HG03045 (cell line): Measurements from ENCODE around the gene GRID1.

Experiments
- ATAC-seq: cut with Tn5 transposase; IDR thresholded peaks from one replicate; pipeline ENCODE4 v1.9.1; 2021; ENCODE audit warnings: mild to moderate bottlenecking, moderate library complexity; ENCODE audit not compliant: unreplicated experiment

GRID1 gene

DNA sequence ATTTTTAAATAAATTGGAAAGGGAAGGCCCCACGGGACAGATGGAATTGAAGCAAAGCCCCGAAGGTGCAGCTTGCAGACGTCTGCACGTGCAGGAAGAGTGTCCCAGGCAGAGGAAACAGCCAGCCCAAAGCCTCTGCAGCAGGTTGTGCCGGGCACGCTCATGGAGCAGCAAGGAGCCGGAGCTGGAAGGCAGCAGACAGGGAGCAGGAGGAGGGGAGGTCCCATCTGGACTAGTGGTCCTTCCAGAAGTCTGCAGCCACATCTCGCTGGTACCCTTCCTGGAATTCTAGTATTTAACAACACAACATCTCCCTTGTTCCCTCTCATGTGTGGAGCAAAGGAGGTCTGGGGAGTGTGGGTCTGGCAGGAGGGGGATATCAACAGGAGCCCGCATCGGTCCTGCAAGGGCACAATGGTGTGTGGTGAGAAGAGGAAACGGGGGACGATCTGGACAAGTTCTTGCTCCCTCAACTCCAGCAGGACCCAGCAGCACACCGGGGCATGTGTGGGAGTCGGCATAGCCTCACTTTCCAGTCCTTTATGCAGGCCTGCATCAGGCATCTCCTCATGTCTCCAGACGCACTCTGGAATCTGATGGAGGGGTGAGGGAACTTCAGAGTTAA, 169.3 kb downstream of the GRID1 start:
- no peak for ATAC-seq

DNA sequence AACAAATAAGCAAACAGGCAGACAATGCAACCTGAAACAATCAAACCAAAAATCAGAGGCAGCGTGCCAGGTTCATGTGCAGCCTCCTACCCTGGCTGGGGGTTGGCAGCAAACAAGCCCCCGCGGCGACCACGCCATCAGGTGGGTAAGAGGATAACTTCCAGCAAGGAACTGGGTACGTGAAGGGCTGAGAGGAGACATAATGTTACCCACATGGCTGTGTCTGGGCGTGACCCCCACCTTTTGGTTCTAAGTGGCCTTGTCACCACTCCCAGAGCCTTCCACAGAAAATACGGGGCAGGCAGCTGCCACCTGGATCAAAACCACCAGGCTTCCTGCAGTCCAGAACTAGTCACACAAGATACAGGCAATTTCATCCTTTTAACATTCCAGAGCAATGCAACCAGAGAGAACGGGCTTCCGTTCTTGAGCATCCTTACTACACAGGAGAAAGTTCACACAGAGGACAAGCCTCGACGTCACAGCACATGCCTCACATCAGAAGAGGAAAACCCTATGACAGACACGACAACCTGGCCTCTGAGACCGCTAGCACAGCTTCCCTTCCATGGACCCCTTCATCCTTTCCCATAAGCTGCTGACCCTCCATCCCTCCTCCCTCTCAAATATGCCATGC, 171.0 kb downstream of the GRID1 start:
- no peak for ATAC-seq

DNA sequence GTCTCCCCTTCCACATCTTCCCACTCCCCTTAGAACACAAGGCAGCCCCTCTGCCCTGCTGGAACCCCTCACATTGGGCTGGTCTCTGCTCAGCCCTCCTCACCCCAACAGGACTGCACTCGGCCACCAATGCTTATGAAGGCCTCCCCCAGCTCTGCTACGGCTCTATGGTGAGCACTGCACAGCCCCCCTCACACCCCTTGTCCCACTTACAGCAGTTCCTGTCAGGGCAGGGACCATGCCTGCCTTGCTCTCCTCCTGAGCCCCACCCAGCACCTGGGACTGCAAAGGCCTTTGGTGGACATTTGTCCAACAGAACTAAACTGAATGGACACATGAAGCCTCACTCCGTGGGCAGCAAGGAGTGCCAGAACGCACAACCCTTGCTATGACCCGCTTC, 171.9 kb downstream of the GRID1 start:
- ATAC-seq, result no peak

DNA sequence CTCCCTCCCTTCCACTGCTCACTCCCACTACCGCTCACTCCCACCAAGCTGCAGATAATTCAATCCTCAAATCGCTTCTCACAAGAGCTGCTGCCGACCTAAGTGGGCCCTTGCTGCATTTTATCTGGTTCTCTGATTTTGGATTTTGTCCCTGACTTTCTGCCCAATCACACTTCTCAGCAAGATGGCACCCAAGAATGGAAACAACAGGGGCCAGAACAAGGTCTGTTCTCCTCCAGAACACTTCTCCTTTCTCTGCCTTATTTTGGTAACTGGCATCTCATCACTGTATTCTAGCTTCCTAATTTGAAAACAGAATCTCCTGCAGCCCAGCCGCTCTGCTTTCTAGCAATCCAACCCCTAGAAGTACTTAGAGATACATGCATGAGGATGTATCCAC, 172.8 kb downstream of the GRID1 start:
- no peak for ATAC-seq

DNA sequence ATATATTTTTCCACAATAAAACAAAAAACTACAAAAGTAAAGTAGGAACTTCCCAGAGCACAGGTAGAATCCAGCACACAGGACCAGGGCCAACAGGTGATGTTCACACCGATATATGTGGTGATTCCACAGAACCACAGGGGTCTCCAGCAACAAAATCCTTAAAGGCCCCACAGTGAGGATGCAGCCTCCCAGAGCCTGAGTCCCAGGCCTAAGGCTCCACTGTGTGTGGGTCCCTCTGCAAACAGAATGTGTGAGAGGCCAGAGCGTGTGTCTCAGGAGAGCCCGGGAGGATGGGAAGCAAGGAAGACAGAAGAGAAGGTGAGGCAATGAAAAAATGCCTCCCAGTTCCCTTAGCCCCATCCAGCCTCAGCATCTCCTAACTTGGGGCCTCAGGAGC, 173.9 kb downstream of the GRID1 start:
- ATAC-seq, result no peak

DNA sequence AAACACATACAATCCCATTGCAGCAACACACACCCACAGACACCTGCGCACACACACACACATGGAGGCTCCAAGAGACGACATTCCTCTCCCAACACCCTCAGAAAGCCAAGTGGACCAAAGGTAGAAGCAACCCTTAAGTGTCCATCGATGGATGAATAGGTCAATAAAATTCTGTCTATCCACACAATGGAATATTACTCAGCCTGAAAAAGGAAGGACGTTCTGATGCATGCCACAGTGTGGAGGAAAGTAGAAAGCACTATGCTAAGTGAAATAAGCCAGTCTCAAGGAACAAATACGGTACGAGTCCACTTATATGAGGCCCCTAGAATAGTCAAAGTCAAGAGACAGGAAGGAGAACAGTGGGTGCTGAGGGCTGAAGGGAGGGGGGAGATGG, 174.4 kb downstream of the GRID1 start:
- ATAC-seq, result no peak

DNA sequence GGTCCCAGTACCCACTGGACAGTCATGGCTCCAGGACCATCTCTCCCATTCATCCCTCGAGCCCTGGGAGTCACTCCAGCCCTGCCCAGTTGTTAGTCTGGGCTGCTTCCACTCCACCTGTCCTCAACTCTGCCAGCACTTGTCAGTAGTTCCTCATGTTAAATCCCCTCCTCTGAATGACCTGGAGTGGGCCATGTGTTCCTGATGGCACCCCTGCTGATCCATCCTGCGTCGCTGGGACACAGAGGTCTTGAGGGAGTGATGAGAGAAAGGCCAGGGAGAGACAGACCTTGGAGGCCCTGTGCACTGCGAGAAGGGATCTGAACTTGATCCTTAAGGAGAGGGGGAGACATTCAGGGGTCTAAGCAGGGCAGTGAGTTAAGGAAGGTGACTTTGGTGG, 174.9 kb downstream of the GRID1 start:
- no peak for ATAC-seq

DNA sequence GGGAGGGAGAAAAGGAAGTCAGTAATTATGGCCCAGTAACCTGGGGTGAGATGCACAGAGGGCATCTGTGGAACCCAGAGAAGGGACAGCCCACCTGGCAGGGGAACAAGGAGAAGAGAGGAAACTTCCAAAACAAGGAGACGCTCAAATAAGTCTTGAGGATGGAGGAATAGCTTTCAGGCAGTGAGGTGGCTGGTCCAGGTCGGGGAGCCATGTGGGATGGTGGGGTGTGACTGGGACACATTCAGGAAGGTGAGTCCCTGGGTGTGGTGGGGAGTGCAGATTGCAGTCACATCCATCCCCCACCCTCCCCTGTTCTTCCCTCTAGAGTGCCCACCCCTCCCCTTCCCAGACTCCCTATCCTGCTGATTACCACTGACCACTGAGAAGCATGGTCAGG, 175.4 kb downstream of the GRID1 start:
- no peak for ATAC-seq

DNA sequence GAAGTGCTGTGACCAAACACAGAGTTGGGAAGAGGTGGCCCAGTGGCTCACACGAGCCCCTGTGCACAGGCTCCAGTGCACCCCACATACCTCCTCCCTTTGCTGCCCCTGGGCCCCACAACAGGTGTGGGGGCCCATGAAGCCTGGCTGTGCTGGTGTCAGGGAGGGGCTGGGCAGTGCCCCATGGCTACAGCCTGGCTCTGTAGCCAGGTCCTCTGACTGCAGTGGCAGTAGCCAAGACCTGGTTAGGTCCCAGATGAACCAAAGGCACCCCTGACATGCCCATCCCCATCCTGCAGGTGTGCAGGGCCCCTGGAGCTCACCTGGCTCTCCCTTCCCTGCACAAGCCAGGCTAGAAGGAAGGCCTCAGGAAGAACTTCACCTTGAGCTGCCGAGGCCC, 176.3 kb downstream of the GRID1 start:
- ATAC-seq, result no peak

DNA sequence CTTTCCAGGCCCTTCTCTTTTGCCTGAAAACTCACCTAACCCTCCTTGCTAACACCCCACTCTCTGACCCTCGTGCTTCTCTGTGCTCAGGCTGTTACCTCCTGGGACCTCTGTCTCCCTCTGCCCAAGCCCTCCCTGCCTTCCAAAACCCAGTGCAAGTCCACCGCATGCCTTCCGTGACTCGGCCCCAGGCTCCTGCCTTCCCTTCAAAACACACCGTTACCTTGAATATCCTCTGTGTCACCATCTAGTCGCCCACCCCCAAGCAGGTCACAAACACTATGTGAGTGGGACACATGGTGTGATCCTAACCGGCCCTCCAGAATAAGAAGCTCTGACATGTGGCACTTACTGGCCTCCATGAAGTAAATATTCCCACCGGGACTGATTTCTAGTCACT, 176.7 kb downstream of the GRID1 start:
- no peak for ATAC-seq

DNA sequence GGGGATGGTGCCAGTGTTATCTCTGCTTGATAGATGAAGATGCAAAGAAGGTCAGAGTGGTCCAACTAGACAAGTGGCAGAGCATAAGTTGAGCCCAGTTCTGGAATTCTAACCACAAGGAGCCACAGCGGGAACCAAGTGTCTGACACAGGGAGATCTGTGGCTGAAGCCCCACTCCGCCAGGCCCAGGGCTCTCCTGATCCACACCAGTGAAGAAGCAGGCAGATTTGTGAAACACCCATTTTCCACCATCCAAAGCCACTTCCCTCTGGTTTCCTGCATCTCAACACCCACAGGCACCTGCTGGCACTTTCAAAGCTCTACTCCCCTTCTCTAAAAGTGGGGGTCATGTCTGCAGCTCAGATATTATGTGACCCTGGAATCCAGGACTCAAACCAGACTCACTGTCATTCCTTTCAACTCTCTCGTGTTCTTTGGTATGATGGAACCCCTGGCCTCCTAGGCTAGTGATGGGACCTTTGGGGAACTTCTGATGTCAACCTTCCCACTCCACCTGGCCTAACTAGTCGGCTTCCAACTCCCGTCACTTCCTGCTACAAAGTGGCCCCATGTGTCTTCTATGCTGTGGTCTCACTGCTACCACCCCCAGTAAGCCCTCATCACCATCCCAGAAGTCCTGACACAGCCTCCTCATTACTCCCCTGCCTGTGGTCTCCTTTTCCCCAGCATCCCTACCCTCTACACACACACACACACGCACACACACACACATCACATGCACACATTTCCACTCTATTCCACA, 177.6 kb downstream of the GRID1 start:
- ATAC-seq, result no peak

DNA sequence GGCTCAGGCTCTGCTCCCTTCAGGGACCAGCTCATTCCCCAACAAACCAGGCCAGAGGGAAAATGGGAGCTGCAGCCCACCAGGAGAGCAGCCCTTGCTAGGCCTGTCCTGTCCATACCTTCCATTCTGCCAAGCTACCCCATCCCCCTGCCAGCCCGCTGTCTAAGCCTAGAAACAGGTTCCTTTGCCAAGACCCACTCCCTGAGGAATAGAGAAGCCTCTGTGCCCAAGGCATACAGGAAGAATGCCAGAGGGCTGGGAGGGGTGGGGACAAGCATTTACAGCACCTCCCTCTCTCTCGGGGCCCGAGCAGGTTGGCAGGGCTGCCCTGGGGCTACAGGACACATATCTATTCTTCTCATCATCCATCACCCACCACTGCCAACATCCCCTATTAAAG, 178.3 kb downstream of the GRID1 start:
- no peak for ATAC-seq

DNA sequence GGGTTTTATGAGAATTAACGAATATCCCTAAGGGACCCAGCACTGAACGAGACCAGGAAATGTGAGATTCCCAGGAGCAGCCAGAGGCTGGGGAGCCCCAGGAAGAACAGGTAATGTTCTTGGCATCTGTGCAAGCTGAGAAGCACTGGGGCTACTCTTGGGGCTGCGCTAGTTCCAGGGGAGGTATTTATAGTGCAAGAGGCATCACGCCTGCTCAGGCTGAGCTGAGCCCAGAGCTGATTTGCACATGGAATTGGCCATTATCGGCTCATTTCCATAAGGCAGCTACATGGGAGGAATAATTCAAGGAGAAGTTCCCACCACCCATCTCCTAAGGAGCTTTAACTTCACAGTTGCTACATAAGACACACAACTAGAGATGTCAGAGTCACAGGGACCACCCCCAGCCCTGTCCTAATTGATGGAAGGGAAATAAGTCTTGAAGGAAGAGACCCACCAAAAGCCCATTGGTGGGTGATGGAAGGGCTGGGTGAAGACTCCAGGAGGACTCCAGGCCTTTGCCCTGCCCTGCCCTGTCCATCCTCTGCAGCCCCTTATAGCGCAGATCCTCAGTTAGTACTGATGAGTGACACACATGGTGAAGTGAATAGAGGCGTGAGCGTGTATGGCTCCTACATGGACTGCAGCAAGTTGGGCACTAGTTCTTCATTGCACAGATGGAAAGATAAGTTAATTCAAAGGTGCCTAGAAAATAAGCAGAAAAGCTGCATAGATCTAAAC, 178.9 kb downstream of the GRID1 start:
- no peak for ATAC-seq

DNA sequence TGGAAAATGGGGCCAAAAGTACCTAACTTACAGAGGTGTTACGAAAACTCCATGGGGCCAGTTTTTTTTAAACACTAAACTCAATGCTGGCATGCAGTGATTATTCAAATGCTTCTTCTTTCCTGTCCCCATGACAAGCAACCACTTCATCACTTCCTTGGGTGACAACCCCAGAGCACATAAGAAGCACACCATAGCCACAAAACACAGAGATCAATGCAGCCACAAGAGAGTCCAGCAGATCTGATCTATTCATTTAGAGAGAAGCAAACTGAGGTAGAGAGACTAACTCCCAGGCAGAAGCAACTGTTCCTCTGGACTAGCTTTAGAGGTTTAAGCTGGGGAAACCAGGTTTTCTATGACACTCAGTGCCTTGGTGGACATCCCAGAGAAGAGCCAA, 180.0 kb downstream of the GRID1 start:
- ATAC-seq, result no peak

DNA sequence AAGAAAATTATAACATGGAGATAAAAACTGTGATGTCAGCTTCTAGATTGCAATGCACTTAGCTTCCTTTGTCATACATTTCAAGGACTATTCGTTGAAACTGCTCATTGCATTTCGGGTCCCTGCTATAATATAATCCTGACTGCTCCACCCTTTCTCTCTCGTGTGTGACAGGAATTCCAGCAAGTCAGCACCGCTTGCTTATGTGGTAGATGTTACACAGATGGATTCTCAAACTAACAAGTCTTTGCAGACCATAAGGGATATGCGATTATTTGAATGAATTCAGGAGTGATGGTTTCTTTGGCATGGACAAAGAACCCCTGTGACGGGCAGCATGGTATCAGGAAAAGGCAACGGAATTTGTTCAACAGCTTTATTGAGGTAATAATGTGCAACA, 184.0 kb downstream of the GRID1 start:
- ATAC-seq, result no peak

DNA sequence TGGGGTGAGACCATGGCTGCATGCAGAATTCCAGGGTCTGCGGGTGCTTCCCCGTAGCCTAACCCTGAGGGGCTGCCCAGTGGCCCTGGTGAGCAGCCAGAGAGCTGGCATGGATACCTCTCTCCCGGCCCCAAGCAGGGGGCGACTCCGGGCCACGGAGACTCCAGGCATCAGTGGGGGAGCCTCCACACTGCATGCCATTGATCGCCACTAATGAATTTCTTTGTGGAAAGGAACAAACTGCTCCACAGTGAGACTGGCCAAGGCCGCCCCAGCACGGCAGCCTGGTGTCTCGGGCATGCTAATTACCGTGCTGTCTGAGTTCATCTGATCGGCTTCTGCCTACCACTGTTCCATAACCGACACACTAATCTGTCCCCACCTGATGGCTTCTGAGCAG, 184.4 kb downstream of the GRID1 start:
- no peak for ATAC-seq

DNA sequence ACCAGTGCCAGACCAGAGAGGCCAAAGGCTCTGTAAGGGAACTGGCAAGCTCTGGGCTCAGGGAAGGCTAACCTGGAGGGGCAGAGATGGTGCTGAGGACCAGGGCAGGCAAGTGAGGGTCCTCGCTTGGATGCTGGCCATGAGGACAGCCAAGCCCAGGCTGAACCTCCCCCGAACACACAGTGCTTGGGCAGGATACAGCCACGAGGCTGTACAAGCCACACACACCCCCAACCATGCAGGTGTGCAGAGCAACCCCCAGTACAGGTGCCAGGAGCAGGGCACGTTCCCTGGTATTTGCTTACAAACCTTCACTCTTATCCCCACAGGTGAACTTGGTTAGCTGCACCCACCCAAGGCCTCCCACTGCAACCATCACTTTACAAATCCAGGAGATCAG, 185.7 kb downstream of the GRID1 start:
- no peak for ATAC-seq

DNA sequence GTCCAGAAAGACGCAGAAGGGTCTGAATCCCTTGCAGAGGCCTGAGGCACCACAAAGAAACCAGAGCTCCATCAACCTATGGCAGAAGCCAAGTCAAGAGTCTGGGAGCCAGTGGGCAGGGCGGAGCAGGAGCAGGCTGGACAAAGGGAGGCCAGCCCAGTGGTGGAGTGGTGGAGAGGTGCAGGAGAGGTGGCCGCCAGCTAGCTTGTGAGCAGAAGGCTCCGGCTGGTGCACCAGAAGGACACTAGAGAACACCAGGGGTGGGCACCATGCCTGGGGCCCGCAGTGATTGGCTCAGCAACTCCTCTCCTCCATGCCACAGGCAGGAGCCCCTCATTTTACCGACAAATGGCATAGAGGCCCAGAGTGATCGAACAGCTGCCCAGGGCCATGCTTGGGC, 186.6 kb downstream of the GRID1 start:
- ATAC-seq, result no peak

DNA sequence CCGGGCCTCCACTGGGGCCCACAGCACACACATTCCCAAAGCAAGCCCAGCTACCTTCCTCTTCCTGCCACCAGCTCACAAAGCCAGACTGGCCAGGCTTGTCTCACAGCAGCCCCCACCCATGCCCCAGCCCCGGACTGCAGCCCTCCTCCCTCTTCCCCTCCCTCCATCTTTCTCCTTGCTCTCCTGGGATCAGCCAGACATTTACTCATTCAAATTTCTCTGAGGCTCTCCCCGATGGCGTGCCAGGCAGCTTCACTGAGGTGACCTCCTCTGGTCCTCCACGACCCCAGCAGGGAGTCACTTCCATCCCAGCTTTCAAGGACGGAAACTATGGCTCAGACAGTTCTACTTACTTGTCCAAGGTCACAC, 187.5 kb downstream of the GRID1 start:
- no peak for ATAC-seq

DNA sequence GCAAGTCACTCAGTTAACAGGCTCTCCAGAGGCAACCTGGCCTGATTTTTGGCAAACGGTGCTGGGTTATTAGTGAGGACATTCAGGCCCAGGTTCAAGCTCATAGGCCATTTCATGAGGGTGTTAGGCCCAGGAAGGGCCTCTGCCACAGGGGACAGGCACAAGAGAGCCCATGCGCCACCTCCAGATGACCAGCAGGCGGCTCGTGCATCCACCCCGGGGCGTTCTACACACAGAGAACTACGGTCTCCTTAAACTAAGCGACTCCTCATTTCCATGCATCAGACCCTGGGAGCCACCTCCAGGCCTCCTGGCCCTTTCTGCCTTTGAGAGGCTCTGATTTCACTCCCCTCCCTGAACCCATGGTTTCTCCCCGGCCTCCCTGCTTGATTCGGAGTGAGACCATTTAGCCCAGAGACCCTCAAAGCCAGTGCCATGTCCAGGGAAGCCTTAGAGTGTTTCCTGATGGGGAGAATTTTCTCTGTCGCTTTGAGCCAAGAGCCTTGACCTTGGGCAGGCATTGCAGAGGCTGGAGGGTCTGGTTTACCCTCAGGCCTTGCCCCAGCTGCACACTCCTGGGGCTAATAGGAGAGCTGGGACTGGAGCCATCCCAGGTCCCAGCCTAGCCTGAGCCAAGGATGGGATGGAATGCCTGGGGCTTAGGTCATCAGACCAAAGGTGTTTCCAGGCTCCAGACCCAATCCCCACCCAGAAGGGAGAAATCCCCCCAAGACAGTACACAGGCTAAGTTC, 188.0 kb downstream of the GRID1 start:
- no peak for ATAC-seq

DNA sequence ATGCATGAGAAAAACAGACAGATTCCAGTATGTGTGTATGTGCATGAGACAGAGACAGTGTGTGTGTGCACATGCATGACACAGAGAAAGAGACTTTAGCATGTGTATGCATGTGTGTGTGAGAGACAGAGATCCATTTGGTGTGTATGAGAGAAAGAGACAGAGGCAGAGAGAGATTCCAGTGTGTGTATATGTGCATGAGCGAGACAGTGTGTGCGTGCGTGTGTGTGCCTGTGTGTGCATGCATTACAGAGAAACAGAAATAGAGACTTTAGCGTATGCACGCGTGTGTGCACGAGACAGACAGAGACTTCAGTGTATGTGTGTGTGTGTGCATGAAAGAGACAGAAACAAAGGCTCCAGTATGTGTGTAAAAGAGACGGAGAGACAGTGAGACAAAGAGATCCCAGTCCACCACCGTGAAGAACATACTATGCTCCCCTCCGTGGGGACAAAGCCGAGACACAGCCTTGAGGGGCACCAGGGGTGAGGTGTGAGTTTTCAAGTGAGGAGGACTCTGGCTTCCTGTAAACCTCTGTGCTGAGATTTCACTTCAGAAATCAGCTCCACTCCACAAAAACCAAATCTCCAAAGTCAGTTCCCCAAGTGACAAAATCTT, 188.9 kb downstream of the GRID1 start:
- no peak for ATAC-seq
